GM20431 (cell line): ENCODE measurements around the gene ABHD5.

Experiments
- in situ Hi-C: fragments of 300-500 bp; cut with MseI, MboI; formaldehyde crosslinking; loops from one replicate; pipeline ENCODE4 v1.15.0; 2020; ENCODE audit warnings: low sequenced_read_pairs; ENCODE audit not compliant: unreplicated experiment

Gene ABHD5

DNA sequence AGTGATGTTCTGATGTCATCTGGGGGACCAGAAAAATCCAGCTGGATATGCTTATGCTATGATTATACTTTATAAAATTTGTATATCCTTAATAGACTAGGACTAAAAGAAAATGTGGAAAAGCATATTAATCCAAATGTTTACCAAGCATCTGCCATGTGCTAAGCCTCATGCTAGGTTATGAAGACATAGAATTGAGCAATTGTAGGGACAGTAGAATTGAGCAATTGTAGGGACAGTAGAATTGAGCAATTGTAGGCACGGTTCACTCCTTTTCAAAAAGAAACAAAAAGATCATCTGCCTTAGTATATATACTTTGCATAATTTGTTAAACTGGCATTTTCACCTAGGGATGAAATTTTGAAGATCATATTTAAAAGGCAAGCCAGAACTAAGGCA, 18.3 kb downstream of the ABHD5 start:
- in situ Hi-C loops: no loop called here

- in situ Hi-C loops: no loop called here
These were observed 19.9 kb downstream of the ABHD5 start for GRCh38 chr3:43710607-43711006.

GRCh38 chr3:43718296-43718695, 27.6 kb downstream of the ABHD5 start:
- in situ Hi-C loops: no loop called here

DNA sequence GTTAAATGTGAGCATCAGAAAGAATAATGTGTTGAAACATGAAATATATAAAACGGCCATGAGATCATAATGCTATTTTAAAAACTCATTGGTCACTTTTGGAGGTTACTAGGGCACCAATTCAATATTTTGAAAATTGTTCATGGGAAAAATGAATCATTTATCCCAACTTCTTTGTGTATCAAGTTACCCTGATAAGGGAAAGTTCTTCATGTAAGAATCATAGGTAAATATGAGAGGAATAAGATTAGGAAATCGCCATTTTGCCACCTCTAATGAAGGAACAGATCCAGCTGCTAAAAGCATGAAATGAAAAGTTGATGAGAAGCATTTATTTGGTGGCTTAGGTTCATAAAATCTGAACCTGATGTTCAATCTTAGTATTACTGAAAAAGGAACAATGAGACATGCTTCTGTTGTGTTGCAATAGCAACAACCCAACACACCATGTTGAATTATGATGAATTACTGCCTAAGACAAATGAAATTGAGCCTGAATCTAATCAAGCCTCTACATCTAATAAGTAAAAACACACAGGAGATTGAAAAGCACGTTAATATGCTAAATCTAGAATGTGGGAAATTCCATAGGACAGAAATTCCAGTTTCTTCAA, 32.5 kb downstream of the ABHD5 start:
- in situ Hi-C loops: no loop called here

GRCh38 chr3:43726521-43726920, 35.8 kb downstream of the ABHD5 start:
- in situ Hi-C loops: no loop called here

DNA sequence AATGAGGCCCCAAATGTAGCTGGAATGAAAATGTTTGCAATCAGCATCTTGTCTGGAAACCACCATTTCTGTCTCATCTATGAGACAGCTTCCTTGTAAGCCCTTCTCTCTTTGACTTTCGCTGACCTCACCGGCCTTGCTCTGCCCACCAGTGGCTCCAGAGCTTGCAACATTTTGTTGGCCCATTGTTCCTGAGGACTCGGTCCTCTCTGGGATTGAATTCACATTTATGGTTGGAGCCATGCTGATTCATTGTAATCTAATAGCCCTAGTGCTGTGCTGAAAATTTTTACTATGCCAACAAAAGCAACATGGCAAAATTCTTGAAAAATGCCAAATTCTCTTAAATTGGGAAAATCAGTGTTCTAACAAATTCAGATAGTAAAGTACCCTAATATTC, 37.2 kb downstream of the ABHD5 start:
- in situ Hi-C loops: no loop called here

DNA sequence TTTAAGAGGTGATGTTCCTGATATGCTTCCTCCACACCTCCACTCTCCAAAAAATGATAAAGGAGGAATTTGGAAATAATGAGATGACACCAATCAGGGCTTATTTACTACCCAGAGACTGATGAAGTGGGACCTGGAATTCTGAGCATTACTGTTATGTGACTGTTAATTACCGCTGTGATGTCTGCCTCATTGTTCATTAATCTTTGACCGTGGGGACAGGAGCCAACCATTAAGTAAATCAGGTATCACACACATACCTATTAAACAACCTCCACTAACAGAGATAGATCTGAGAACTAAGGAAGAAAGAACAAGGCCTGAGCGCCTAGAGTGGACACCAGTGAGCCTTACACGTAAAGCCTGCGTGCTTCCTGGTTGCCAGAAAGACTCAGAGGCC, 37.7 kb downstream of the ABHD5 start:
- in situ Hi-C loops: no loop called here

DNA sequence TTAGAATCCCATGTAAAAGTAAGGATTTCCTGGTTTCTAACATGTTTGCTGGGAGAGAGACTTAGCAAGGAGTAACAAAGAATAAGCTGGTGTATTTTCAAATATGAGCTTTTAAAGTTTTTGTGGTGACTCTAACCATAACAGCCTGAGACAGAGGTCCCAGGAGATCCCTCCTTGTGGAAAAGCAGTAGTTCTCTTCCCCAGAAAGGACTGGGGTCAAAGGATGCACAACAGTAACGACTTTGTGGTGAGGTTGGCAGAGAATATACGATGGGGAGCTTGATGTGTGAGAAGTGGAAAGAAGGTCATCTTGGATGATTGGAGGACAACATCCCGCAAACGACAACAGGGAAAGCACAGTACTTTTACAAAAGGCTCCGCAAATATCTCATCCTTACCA, 38.2 kb downstream of the ABHD5 start:
- in situ Hi-C loops: no loop called here

GRCh38 chr3:43729707-43730414, 39.1 kb downstream of the ABHD5 start:
- in situ Hi-C loops: no loop called here

DNA sequence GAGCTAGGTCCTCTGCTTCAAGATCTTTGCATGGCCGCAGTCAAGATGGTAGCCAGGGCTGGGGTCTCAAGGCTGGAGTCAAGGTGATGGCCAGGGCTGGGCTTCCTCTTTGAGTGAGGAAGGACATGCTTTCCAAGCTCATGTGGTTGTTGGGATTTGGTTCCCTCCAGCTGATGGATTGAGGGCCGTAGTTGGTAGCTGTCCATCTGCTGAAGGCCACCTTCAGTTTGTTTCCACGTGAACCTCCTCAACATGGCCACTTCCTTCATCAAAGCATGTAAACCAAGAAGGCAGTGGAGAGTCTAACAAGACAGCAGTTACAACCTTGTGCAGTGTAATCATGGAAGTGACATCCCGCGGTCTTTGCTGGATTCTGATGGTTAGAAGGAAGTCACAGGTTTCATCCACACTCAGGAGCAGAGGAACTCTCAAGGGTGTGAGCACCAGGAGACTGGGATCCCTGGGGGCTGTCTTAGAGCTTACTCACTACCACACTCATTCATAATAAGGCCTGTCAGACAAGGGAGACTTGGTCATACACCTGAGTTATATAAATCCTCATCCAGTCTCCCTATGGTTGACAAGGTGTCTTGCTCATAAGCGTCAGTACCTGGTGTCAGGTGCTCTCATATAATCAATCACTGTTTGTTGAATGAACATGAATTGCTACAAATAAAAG, 42.1 kb downstream of the ABHD5 start:
- in situ Hi-C loops: no loop called here

DNA sequence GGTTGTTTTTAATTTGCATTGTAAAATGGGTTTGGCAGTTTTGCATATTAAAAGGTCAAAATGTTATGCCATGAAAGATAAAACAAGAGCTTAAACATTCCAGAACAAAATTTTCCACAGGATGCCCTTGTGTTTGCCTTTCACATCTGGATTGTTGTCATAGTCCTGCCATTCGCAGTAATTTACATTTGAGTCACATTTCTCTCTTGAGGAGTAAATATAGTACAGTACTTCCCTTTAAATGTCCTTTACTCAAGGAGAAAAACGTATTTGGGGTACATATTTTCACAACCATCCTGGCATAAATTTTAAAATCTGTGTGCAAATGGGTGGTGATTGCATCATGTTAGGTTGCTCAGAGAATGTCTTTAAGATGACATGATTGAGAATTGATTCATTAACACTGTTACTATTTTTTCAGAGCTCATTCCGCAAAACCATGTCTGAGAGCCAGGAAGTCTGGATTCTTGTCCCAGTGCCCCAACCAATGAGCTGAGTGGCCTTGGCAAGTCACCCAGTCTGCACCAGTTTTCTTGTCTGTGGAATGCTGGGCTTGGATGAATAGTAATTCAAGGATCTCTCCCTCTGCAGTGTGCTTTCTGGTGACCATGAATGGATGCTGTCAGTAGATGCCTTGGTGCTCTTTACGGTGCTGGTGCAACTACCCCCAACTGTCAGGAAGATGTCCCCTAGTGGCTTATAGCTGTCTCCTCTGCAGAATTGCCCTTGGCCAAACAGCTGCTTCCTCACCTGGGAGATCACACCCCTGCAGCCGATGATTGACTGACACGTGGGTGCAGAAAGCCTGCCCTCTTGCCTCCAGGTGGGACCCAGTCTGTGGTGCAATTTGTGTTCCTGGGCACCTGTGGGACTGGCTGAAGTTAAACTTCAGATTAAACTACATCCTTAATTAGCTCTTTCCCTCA, 43.0 kb downstream of the ABHD5 start:
- in situ Hi-C loops: no loop called here

GRCh38 chr3:43734685-43735084, 43.9 kb downstream of the ABHD5 start:
- in situ Hi-C loops: no loop called here

DNA sequence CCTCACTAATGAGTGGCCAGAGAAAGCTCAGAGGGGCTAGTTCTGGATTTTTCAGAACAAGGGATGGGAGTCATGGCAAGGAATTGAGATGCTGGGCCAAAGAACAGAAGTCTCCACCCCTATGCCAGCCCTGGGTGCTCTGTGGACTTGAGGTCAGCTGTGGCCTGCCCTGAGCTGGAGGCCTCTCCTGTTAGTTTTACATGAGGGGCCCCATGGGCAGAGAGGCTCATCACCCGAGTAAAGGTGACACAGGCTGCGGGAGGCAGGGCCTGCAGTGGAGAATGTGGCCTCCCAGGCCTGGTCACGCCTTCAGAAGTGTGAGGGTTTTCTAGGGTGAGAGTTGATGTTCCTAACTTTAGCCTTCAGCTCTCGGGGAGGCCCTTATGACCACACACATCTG, 44.9 kb downstream of the ABHD5 start:
- in situ Hi-C loops: no loop called here

DNA sequence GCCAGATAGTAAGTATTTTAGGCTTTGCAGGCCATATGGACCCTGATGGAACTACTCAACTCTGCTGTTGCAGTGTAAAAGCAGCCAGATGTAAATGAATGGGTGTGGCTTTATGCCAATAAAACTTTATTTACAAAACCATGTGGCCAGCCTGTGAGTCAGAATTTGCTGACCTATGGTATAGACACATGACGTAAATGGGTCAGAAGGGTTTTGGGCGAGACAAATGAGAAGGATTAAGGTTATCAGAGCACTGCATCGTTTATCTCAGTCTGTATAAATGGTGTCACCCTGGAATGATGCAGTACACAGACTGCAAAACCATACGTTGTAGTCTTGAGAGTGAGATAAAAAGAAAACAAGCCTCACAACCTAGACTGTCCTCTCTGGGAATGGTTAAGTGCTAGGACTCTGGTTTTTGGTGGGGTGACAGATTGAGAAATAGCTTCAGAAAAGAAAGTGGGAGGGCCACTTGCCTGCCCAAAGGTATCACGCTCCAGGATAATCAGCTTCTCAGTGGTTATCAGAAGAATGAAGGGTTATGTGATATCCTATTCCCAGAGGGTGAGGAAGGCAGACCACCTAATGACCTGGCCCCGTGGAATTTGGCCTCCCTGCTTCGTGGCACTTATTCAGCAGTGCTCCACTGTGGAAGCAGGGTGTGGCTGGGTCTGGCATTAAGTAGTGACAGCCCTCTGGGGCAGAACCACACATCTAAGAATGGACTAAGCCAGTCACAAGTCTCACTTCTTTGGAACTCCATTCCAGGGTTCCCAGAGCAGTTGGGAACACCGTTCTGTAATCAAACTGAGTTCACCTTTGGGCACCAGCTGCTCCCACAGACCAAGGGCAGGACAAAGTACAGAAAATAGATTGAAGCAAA, 46.1 kb downstream of the ABHD5 start:
- in situ Hi-C loops: no loop called here

DNA sequence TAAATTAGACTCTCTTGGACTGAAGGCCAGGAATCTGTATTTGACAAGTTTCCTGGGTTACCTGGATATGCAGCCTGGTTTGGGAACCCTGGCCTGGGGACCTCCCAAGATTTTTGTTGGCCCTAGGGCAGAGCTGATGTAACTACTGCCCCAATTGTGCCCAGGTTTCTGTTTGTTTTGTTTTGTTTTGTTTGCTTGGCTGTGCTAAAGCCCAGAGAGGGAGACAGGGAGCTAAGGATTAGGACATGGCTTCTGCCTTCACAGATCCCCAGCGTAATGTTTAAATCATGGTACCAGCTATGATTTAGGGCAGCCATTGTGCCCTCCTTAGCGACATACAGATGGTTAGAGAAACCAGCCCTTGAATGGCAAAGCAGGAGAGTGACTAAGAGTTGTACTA, 47.6 kb downstream of the ABHD5 start:
- in situ Hi-C loops: no loop called here

DNA sequence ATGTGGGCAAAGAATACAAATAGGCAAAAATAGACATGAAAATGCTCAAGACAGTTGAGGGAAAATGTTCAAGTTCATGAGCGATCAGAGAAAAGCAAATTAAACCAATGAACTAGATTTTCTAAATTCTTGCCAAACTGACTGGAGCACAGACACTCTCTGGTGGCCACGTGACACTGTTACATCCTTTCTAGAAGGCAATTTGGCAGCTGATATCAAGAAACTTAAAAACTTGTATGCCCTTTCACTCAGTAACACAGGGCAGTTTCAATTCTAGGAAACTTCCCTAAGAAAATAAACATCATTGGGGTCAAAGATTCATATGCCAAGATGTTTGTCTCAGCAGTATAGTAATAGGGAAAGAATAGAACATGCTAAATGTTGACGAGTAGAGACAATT, 52.2 kb downstream of the ABHD5 start:
- in situ Hi-C loops: no loop called here

DNA sequence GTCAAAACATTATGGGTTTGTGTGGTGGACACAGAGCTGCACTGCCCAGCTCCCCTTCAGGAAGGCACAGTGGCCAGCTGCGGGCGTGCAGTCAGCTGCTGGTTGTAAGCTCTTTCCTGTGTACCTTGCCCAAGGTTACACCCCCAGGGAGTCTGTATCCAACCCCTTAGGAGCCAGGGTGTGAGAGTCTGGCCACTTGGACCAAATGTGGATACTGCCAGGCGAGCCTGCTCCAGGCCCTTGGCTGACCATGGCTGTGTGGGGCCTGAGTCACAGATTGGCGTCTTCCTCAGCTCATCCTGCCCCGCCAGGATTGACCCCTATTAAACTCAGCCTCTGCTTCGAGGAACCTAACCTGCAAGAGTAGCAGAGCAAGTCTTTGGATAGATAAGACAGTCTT, 56.9 kb downstream of the ABHD5 start:
- in situ Hi-C loops: no loop called here

DNA sequence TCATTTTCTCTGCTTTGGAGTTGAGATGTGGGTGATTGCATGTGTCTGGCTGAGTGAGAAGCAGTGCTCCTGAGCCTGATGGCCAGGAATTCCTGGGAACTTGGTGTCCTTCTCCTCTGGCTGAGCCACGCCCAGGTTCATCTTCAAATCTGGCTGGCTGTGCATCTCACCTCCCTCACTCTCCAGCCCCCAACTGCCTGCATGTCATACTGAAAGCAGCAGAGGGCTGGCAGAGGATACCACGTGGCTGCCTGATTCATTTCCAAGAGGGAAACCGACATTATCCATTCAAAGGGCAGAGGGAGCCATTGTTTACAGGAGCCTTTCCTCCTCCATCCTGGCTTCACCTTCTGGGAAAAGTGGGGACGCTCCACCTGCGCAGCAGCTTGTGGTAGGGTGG, 57.4 kb downstream of the ABHD5 start:
- in situ Hi-C loops: no loop called here

GRCh38 chr3:43748645-43749044, 57.9 kb downstream of the ABHD5 start:
- in situ Hi-C loops: no loop called here

DNA sequence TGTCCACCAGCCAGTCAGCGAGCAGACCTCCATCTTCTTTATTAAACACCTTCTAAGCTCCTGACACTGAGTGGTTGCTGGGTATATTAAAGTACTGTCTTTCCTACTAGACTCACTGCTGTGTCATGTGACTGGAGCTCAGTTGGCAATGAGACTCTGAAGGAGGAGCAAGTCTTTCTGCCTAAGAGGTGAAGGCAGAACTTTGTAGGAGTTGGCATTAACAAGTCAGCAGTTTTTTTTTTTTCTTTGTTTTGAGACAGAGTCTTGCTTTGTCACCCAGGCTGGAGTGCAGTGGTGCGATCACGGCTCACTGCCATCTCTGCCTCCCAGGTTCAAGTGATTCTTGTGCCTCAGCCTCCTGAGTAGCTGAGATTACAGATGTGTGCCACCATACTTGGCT, 62.2 kb downstream of the ABHD5 start:
- in situ Hi-C loops: loop anchor here (25.0 kb wide), 1 partner anchor 216 kb away; no protein-coding TSS in a partner anchor
